Measurements from ENCODE around the gene ZNF780A.
"Not testable (repeated sequence)": the region's sequence is repeated elsewhere in the genome, so short reads cannot be mapped to it uniquely, and the experiment has no call there.

Gene ZNF780A

DNA sequence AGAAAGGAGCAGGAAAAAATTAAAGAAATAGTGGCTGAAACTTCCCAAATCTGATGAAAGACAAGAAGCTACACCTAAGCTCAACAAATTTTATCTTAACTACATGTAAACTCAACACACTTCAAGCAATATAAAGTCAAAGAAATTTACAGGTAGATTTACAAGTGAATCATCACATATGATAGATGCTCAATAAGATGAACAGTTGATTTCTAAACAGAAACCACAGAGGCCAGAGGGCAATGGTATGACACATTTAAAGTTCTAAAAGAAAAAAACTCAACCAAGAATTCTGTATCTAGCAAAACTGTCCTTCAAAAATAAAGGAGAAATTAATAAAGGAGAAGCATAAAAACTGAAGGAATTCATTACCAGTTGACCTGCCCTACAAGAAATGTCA lies 39.3 kb upstream of the ZNF780A start:
- no peak for DNase-seq (ENCODE audit: extremely low read depth, insufficient read length)
- Histone ChIP-seq H3K27me3 (replicated peaks; ENCODE audit: control insufficient read depth, insufficient read depth, low read length) (no peaks in the 10 kb centered on the region), H3K4me3 (replicated peaks; ENCODE audit: low read depth, low read length) (no peak overlapping the region), H3K36me3 (ENCODE audit: control insufficient read depth, insufficient read depth, low read length) (no peaks in the 10 kb centered on the region)
- TF ChIP-seq CTCF (IDR thresholded peaks at IDR 0.05; ENCODE audit: insufficient read depth, low read length, poor library complexity, severe bottlenecking): no peak

DNA sequence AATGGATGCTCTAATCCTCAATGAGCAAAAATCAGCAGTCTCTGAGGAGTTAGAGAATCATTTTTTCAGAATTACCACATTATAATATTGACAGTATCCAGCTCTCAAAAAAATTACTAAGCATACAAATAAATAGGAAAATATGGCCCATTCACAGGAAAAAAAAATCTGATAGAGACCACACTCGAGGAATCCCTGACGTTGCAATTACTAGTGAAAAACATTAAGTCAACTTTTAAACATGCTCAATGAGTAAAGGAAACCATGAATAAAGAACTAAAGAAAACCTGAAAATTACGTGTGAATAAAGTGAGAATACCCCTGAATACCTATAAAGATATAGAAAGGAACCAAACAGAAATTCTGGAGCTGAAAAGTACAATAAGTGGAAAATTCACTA lies 38.7 kb upstream of the ZNF780A start:
- no peak for DNase-seq (ENCODE audit: extremely low read depth, insufficient read length)
- TF ChIP-seq CTCF (IDR thresholded peaks at IDR 0.05; ENCODE audit: insufficient read depth, low read length, poor library complexity, severe bottlenecking): no peak
- Histone ChIP-seq H3K36me3 (ENCODE audit: control insufficient read depth, insufficient read depth, low read length) (no peaks in the 10 kb centered on the region), H3K27me3 (replicated peaks; ENCODE audit: control insufficient read depth, insufficient read depth, low read length) (no peaks in the 10 kb centered on the region), H3K4me3 (replicated peaks; ENCODE audit: low read depth, low read length) (no peak overlapping the region)

- Histone ChIP-seq H3K27me3 (replicated peaks; ENCODE audit: control insufficient read depth, insufficient read depth, low read length) (no peaks in the 10 kb centered on the region), H3K4me3 (replicated peaks; ENCODE audit: low read depth, low read length) (no peak overlapping the region)
- DNase-seq (ENCODE audit: extremely low read depth, insufficient read length): no peak
Observed at GRCh38 chr19:40128991-40129390, 38.2 kb upstream of the ZNF780A start.

GRCh38 chr19:40119380-40119779 lies 28.6 kb upstream of the ZNF780A start:
- no peaks in the 10 kb centered on the region for H3K27me3 ChIP-seq (replicated peaks; ENCODE audit: control insufficient read depth, insufficient read depth, low read length)
- H3K4me3 ChIP-seq (replicated peaks; ENCODE audit: low read depth, low read length): no peak overlapping the region
- no peaks in the 10 kb centered on the region for H3K36me3 ChIP-seq (ENCODE audit: control insufficient read depth, insufficient read depth, low read length)
- DNase-seq (ENCODE audit: extremely low read depth, insufficient read length): no peak
- TF ChIP-seq CTCF (IDR thresholded peaks at IDR 0.05; ENCODE audit: insufficient read depth, low read length, poor library complexity, severe bottlenecking): no peak

More at GRCh38 chr19:40128991-40129390, 38.2 kb upstream of the ZNF780A start:
- no peak for TF ChIP-seq CTCF (IDR thresholded peaks at IDR 0.05; ENCODE audit: insufficient read depth, low read length, poor library complexity, severe bottlenecking)
- H3K36me3 ChIP-seq (ENCODE audit: control insufficient read depth, insufficient read depth, low read length): no peaks in the 10 kb centered on the region

GRCh38 chr19:40118638-40119037 lies 27.9 kb upstream of the ZNF780A start:
- not testable (repeated sequence) for DNase-seq (ENCODE audit: extremely low read depth, insufficient read length); H3K27me3 ChIP-seq (replicated peaks; ENCODE audit: control insufficient read depth, insufficient read depth, low read length); H3K4me3 ChIP-seq (replicated peaks; ENCODE audit: low read depth, low read length); H3K36me3 ChIP-seq (ENCODE audit: control insufficient read depth, insufficient read depth, low read length)

GRCh38 chr19:40116075-40116474 lies 25.3 kb upstream of the ZNF780A start:
- no peak for TF ChIP-seq CTCF (IDR thresholded peaks at IDR 0.05; ENCODE audit: insufficient read depth, low read length, poor library complexity, severe bottlenecking)
- H3K4me3 ChIP-seq (replicated peaks; ENCODE audit: low read depth, low read length): no peak overlapping the region
- H3K27me3 ChIP-seq (replicated peaks; ENCODE audit: control insufficient read depth, insufficient read depth, low read length): no peaks in the 10 kb centered on the region
- DNase-seq (ENCODE audit: extremely low read depth, insufficient read length): no peak
- no peaks in the 10 kb centered on the region for H3K36me3 ChIP-seq (ENCODE audit: control insufficient read depth, insufficient read depth, low read length)

DNA sequence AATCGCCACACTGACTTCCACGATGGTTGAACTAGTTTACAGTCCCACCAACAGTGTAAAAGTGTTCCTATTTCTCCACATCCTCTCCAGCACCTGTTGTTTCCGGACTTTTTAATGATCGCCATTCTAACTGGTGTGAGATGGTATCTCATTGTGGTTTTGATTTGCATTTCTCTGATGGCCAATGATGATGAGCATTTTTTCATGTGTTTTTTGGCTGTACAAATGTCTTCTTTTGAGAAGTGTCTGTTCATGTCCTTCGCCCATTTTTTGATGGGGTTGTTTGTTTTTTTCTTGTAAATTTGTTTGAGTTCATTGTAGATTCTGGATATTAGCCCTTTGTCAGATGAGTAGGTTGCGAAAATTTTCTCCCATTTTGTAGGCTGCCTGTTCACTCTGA lies 23.4 kb upstream of the ZNF780A start:
- H3K4me3 ChIP-seq (replicated peaks; ENCODE audit: low read depth, low read length); H3K36me3 ChIP-seq (ENCODE audit: control insufficient read depth, insufficient read depth, low read length); DNase-seq (ENCODE audit: extremely low read depth, insufficient read length); H3K27me3 ChIP-seq (replicated peaks; ENCODE audit: control insufficient read depth, insufficient read depth, low read length): not testable (repeated sequence)

DNA sequence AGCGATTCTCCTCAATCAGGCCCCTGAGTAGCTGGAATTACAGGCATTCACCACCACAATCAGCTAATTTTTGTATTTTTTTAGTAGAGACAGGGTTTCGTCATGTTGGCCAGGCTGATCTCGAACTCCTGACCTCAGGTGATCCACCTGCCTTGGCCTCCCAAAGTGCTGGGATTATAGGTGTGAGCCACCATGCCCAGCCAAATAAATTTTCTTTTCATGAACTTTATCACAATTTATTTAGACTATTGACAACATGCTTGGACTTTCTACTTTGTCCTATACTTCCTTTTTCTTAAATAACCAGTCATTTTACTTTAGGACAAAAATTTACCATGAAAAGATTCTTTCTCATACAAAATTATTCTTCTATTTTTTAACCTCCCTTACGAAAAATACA lies 21.5 kb upstream of the ZNF780A start:
- not testable (repeated sequence) for H3K27me3 ChIP-seq (replicated peaks; ENCODE audit: control insufficient read depth, insufficient read depth, low read length); H3K4me3 ChIP-seq (replicated peaks; ENCODE audit: low read depth, low read length); DNase-seq (ENCODE audit: extremely low read depth, insufficient read length); H3K36me3 ChIP-seq (ENCODE audit: control insufficient read depth, insufficient read depth, low read length)

Measured in GM06990 (cell line).